Ishikawa (cell line): Measurements from ENCODE around the gene TRAPPC2.

Experiments
- CEBPB ChIP-seq: IDR thresholded peaks from 2 replicates; pipeline ENCODE4 v1.6.1; 2012
- CREB1 ChIP-seq: IDR thresholded peaks from 2 replicates; pipeline ENCODE4 v1.6.1; 2012; ENCODE audit warnings: low read depth
- EGR1 ChIP-seq: IDR thresholded peaks from 2 replicates; pipeline ENCODE4 v1.6.1; 2012
- EP300 ChIP-seq: IDR thresholded peaks from 2 replicates; pipeline ENCODE4 v1.6.1; 2012; ENCODE audit warnings: borderline replicate concordance
- FOXM1 ChIP-seq: IDR thresholded peaks from 2 replicates; pipeline ENCODE4 v1.6.1; 2012; ENCODE audit warnings: low read depth, borderline replicate concordance
- MAX ChIP-seq: IDR thresholded peaks from 2 replicates; pipeline ENCODE4 v1.6.1; 2012
- NFIC ChIP-seq: IDR thresholded peaks from 2 replicates; pipeline ENCODE4 v1.6.1; 2012
- RAD21 ChIP-seq: IDR thresholded peaks from 2 replicates; pipeline ENCODE4 v1.6.1; 2012; ENCODE audit warnings: low read depth
- REST ChIP-seq: IDR thresholded peaks from 2 replicates; pipeline ENCODE4 v1.6.1; 2012; ENCODE audit warnings: low read depth, mild to moderate bottlenecking
- TAF1 ChIP-seq: IDR thresholded peaks from 2 replicates; pipeline ENCODE4 v1.6.1; 2012; ENCODE audit warnings: low read depth, mild to moderate bottlenecking
- TCF12 ChIP-seq: IDR thresholded peaks from 2 replicates; pipeline ENCODE4 v1.6.1; 2012; ENCODE audit warnings: low read depth
- TEAD4 ChIP-seq: IDR thresholded peaks from 2 replicates; pipeline ENCODE4 v1.6.1; 2012
- USF1 ChIP-seq: IDR thresholded peaks from 2 replicates; pipeline ENCODE4 v1.6.1; 2012
- YY1 ChIP-seq: IDR thresholded peaks from 2 replicates; pipeline ENCODE4 v1.6.1; 2012; ENCODE audit warnings: low read depth
- ZBTB7A ChIP-seq: IDR thresholded peaks from 2 replicates; pipeline ENCODE4 v1.6.1; 2012; ENCODE audit warnings: low read depth

TRAPPC2 gene

GRCh38 chrX:13759152-13759718 lies 24.8 kb upstream of the TRAPPC2 start:
- no peak for TF ChIP-seq MAX
- TF ChIP-seq REST, result no peak
- no peak for TF ChIP-seq NFIC
- TF ChIP-seq CEBPB, result peak; percentile 68; the same call in 1 of the 2 replicates

- TF ChIP-seq RAD21, result no peak
These were observed 22.0 kb upstream of the TRAPPC2 start for GRCh38 chrX:13756381-13756780.

GRCh38 chrX:13755254-13755653 lies 20.8 kb upstream of the TRAPPC2 start:
- TF ChIP-seq EP300 (no peak), ZBTB7A (no peak), TAF1 (no peak), NFIC (no peak), CEBPB (no peak), EGR1 (no peak), USF1 (no peak), RAD21 (no peak), CREB1 (no peak), TCF12 (no peak), REST (no peak), TEAD4 (no peak), YY1 (no peak), MAX (no peak), FOXM1 (no peak)

- TF ChIP-seq MAX (no peak), ZBTB7A (no peak), EGR1 (no peak), RAD21 (no peak), CEBPB (no peak), FOXM1 (no peak), CREB1 (no peak), TCF12 (no peak), YY1 (no peak), EP300 (no peak), USF1 (no peak), TAF1 (no peak), REST (no peak)
These were observed 20.3 kb upstream of the TRAPPC2 start for GRCh38 chrX:13754765-13755164.

GRCh38 chrX:13752646-13753045 lies 18.2 kb upstream of the TRAPPC2 start:
- no peak for TF ChIP-seq NFIC
- no peak for TF ChIP-seq REST
- TF ChIP-seq YY1, result no peak
- TF ChIP-seq CEBPB, result no peak
- no peak for TF ChIP-seq TCF12
- no peak for TF ChIP-seq CREB1
- no peak for TF ChIP-seq FOXM1
- TF ChIP-seq TEAD4, result no peak
- no peak for TF ChIP-seq ZBTB7A
- no peak for TF ChIP-seq USF1
- TF ChIP-seq TAF1, result no peak
- no peak for TF ChIP-seq RAD21
- no peak for TF ChIP-seq EGR1
- TF ChIP-seq EP300, result no peak
- no peak for TF ChIP-seq MAX
